NCI-H82 treated with DMSO at 0.1 percent for 48 hours (cell line): Measurements from ENCODE around the gene USP13.
A peak's percentile ranks its signal among the peaks of the same experiment; 100 is the strongest.
"Not testable (repeated sequence)": the region's sequence is repeated elsewhere in the genome, so short reads cannot be mapped to it uniquely, and the experiment has no call there.

Experiments
- DNase-seq: peaks from one replicate; lab custom pipeline; 2025; ENCODE audit not compliant: unreplicated experiment; lab: John Stamatoyannopoulos, UW

The USP13 gene

DNA sequence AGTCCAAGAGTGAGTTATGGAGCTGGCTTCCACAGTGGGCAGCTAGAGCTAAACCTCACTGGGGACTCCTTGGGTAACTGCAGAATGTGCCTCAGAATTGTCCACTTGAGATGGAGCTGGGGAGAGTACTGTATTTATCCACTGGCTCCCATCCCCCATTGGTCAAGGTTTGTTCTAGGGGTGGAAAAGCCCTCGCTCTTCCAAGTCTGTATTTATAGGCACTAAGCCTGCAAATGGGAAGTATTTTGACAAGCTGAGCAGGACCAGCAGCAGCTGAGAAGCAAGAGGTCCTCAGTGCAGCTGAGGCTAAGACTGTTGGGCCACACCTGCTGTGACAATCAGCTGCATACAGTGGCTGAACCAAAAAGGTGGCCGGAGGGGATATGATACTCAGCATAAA, 5.8 kb downstream of the USP13 start:
- DNase-seq, result no peak

GRCh38 chr3:179660872-179661271, 8.0 kb downstream of the USP13 start:
- no peak for DNase-seq

DNA sequence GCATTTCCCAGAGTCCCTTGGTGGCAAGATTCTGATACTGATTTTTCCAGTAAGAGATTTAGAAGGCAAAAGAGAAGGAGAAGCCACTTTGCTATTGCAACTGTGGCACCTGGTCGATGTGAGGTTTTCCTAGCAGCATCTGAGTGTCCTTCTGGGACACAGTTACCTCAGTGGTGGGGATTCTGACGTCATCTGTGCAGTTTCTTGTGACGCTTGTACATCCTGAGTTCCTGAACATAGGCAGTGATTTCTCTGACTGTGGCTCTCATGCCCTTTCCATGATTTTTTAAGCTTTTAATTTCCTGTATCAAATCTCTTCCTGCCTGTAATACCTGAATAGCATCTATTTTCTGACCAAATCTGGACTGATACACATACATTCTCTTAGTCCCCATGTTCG, 8.9 kb downstream of the USP13 start:
- DNase-seq, result no peak

GRCh38 chr3:179663093-179663492, 10.3 kb downstream of the USP13 start:
- DNase-seq, result no peak

GRCh38 chr3:179666030-179666429, 13.2 kb downstream of the USP13 start:
- DNase-seq, result no peak

DNA sequence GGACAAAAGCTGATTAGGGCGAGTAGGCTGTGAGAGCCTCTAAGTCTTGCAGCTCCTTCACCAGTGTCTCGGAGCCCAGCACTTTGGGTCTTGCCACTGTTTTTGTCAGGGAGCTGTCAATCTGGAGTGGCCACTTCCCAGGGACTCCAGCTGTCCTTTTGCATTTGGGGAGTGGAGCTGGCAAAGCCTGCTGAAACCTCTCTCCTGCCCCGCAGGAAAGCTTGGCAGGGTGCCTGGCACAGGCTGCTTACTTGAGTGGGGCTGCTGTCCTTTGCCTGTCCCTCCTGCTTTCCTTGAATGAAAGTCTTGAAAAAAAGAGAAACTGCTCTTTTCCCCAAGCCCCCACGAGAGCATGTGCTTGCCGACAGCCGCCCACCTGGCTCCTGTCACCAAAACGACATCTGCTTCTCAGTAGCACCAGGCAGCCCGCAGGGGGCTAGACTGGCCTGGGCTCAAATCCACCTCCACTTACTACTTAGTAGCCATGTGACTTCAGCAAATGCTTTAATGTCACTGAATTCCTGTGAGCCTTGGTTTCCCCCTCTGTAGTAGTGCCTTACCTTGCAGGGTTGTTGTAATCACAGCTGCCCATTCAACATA, 13.7 kb downstream of the USP13 start:
- peak; percentile 53 for DNase-seq

DNA sequence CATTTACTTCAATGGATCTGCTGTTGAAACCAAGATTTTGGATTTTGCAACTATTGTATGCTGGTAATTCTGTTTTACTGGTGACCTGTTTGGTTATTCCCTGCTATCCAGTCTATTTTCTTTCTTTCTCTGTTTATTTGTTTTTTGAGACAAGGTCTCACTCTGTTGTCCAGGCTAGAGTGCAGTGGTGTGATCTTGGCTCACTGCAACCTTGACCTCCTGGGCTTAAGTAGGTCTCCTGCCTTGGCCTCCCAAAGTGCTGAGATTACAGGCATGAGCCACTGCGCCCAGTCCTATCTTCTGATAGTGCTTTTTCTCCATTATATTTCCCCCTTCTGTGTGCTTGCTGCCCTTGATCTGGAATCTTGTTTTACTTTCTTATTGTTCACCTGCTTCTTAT, 15.6 kb downstream of the USP13 start:
- DNase-seq, result no peak

DNA sequence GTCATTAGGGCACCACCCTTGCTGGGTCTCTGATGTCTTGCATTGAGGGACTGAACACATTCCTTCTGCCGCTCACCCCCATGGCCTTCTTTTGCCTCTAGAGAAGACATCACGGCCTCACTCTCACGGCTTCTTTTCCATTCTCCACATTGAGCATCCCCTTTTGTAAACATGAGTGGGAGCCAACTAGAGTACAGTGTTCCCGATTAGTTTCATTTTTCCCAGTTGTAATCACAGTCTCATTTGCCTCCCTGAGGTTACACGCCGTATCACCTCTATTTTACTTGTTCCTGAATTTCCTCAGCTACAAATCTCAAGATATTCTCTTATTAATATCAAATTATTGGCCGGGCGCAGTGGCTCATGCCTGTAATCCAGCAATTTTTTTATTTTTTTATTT, 17.5 kb downstream of the USP13 start:
- no peak for DNase-seq

DNA sequence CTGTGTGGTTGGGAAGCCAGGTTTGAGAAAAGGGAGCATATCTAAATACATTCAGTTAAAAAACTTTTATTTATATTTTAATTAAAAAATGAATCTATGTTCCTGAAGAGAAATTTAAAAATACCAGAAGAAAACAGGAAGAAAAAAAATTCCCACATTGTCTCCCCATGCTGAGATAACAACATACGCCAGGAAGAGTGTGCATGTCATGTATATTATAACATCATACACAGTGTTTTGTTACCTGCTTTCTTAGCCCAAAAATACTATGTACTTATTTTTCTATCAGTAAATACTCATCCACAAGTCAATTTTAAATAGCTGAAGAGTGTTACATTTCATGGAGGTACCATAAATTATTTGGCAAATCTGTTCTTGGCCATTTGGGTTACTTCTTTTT, 18.5 kb downstream of the USP13 start:
- DNase-seq, result no peak

GRCh38 chr3:179671747-179672242, 19.0 kb downstream of the USP13 start:
- no peak for DNase-seq

- no peak for DNase-seq
Measured at GRCh38 chr3:179672918-179673317, 20.1 kb downstream of the USP13 start.

- no peak for DNase-seq
Measured at GRCh38 chr3:179673523-179673922, 20.7 kb downstream of the USP13 start.

GRCh38 chr3:179676081-179676480, 23.2 kb downstream of the USP13 start:
- no peak for DNase-seq

DNA sequence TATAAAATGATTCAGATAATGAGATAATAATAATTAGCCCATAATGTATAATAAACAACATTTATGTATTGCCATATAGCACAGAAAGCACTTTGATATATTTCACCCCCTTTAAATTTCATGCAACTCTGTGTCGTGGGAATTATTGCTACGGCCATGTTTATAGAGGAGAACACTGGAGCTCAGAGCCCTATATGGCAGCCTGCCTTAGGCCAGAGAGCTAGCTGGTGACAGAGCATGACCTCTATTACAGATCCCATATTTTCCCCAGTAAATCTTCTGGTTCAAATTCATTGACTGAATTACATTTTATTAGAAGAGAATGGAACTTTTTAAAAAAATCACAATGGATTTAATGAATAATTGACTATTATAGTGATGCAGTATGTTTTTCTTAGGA, 25.0 kb downstream of the USP13 start:
- no peak for DNase-seq

GRCh38 chr3:179681492-179682263, 28.8 kb downstream of the USP13 start:
- DNase-seq, result no peak

- DNase-seq, result no peak
Measured at GRCh38 chr3:179682426-179683080, 29.7 kb downstream of the USP13 start.

- DNase-seq, result not testable (repeated sequence)
Measured at GRCh38 chr3:179683286-179683685, 30.4 kb downstream of the USP13 start.

- DNase-seq, result no peak
Measured at GRCh38 chr3:179687967-179688535, 35.2 kb downstream of the USP13 start.

DNA sequence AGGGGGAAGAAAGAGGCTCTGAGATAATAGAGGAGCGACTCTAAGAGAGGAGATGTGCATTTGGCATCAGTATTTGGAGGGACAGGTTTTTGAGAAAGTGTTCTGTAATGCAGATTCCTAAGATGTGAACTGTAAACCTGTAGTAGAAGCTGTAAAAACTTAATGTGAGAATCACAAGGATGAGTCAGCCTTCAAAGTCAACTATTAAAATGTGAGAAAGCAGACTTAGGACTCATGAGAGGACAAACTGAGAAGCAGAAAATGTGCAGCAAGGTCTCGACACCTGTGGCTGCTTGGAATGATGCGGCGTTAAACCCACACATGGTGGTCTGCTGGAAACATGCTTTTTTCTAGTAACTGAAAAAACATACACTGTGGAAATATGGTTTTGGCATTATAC, 36.0 kb downstream of the USP13 start:
- DNase-seq, result no peak

GRCh38 chr3:179694731-179695130, 41.9 kb downstream of the USP13 start:
- DNase-seq, result no peak

DNA sequence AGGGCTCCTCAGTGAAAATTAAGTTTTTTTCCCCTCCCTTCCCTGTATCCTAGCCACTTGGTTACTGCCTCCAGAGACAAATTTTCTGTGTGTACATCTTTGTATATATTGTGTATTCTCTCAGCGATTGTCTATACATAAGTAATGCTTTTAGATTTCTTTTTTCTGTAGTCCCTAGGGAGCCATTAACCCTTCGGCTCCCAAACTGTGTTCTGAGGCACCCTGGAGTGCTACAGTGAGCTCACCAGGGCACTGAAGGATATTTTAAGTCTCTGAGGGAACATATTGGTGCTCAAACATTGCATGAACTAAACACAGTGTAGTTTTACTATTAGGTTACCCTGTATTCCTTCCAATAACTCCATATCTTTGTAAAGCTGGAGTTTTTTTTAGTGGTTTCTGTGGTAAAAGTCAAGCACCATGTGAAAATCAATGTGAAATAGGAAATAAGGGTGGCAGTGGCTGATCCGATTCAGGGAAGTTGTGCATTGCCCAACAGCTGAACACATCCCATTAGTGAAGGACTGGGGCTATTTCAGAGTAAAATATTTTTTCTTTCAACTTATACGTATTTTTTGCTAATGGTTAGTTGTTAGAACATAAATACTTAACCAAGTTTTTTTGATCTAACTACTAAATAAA, 43.0 kb downstream of the USP13 start:
- DNase-seq, result no peak
